Neural progenitor cell (in vitro differentiated cells): Measurements from ENCODE around the gene DISP2. TPM values are rescaled to one million over a fixed set of nuclear protein-coding genes. Genes with fewer than 3 reads are reported as not detected.

ENCODE experiments used
- DNase-seq: peaks from one replicate; pipeline ENCODE4 v3.0.0-alpha.2; 2016; ENCODE audit warnings: low spot score
- H2AFZ ChIP-seq: fragments of 200-600 bp; sonication (generic); replicated peaks from 2 replicates; pipeline ENCODE4 v1.6.1; 2016; ENCODE audit warnings: antibody characterized with exemption
- H3F3A ChIP-seq: fragments of 200-600 bp; sonication (generic); 2 replicates; pipeline ENCODE4 v1.6.1; 2016; ENCODE audit warnings: antibody characterized with exemption, low read depth
- H3K27ac ChIP-seq: fragments of 200-600 bp; sonication (generic); 2 replicates; pipeline ENCODE4 v1.5.1; 2016; ENCODE audit warnings: mild to moderate bottlenecking
- H3K27me3 ChIP-seq: fragments of 200-600 bp; sonication (generic); 2 replicates; pipeline ENCODE4 v1.6.1; 2016; ENCODE audit warnings: mild to moderate bottlenecking, moderate library complexity
- H3K36me3 ChIP-seq: fragments of 200-600 bp; sonication (generic); 2 replicates; pipeline ENCODE4 v1.5.1; 2016
- H3K4me1 ChIP-seq: fragments of 200-600 bp; sonication (generic); 2 replicates; pipeline ENCODE4 v1.6.1; 2016; ENCODE audit warnings: mixed run types
- H3K4me2 ChIP-seq: fragments of 200-600 bp; sonication (generic); 2 replicates; pipeline ENCODE4 v1.6.1; 2016
- H3K4me3 ChIP-seq: fragments of 200-600 bp; sonication (generic); 2 replicates; pipeline ENCODE4 v1.5.1; 2016
- H3K79me2 ChIP-seq: fragments of 200-600 bp; sonication (generic); 2 replicates; pipeline ENCODE4 v1.6.1; 2016; ENCODE audit warnings: low read depth
- H3K9ac ChIP-seq: fragments of 200-600 bp; sonication (generic); 2 replicates; pipeline ENCODE4 v1.6.1; 2016
- H3K9me3 ChIP-seq: fragments of 200-600 bp; sonication (generic); 2 replicates; pipeline ENCODE4 v1.5.1; 2016; ENCODE audit warnings: low read depth
- H4K20me1 ChIP-seq: fragments of 200-600 bp; sonication (generic); 2 replicates; pipeline ENCODE4 v1.6.1; 2016; ENCODE audit warnings: low read depth
- H3K27ac Mint-ChIP-seq: 3 replicates; pipeline ENCODE4 v1.8.0; 2021; ENCODE audit warnings: mixed read lengths
- H3K27me3 Mint-ChIP-seq: 2 replicates; pipeline ENCODE4 v1.8.0; 2022; ENCODE audit warnings: low read depth, mild to moderate bottlenecking, inconsistent platforms, moderate library complexity, mixed read lengths; ENCODE audit not compliant: insufficient read depth
- H3K36me3 Mint-ChIP-seq: 3 replicates; pipeline ENCODE4 v1.8.0; 2021; ENCODE audit warnings: mixed read lengths
- H3K4me1 Mint-ChIP-seq: 3 replicates; pipeline ENCODE4 v1.8.0; 2021; ENCODE audit warnings: mixed read lengths
- H3K4me3 Mint-ChIP-seq: 3 replicates; pipeline ENCODE4 v1.8.0; 2021; ENCODE audit warnings: mild to moderate bottlenecking, moderate library complexity, mixed read lengths
- H3K9me3 Mint-ChIP-seq: 3 replicates; pipeline ENCODE4 v1.8.0; 2020; ENCODE audit warnings: mixed read lengths
- CTCF ChIP-seq: fragments of 200-600 bp; sonication (generic); IDR thresholded peaks from 2 replicates; pipeline ENCODE4 v1.5.1; 2017; ENCODE audit warnings: antibody characterized with exemption, mild to moderate bottlenecking
- EZH2 ChIP-seq: fragments of 200-600 bp; sonication (generic); IDR thresholded peaks from 2 replicates; pipeline ENCODE4 v1.6.1; 2017; ENCODE audit warnings: antibody characterized with exemption, mild to moderate bottlenecking, moderate library complexity
- EZH2phosphoT487 ChIP-seq: fragments of 200-600 bp; sonication (generic); IDR thresholded peaks from 2 replicates; pipeline ENCODE4 v1.6.1; 2017; ENCODE audit warnings: antibody characterized with exemption
- total RNA-seq: library from RNA; depleted of rRNA; stranded (reverse); fragments of >200 nt; gene quantifications from 2 replicates; pipeline ENCODE4 v1.2.3, GENCODE V29; 2015; ENCODE audit warnings: low replicate concordance

DISP2 gene, protein sequence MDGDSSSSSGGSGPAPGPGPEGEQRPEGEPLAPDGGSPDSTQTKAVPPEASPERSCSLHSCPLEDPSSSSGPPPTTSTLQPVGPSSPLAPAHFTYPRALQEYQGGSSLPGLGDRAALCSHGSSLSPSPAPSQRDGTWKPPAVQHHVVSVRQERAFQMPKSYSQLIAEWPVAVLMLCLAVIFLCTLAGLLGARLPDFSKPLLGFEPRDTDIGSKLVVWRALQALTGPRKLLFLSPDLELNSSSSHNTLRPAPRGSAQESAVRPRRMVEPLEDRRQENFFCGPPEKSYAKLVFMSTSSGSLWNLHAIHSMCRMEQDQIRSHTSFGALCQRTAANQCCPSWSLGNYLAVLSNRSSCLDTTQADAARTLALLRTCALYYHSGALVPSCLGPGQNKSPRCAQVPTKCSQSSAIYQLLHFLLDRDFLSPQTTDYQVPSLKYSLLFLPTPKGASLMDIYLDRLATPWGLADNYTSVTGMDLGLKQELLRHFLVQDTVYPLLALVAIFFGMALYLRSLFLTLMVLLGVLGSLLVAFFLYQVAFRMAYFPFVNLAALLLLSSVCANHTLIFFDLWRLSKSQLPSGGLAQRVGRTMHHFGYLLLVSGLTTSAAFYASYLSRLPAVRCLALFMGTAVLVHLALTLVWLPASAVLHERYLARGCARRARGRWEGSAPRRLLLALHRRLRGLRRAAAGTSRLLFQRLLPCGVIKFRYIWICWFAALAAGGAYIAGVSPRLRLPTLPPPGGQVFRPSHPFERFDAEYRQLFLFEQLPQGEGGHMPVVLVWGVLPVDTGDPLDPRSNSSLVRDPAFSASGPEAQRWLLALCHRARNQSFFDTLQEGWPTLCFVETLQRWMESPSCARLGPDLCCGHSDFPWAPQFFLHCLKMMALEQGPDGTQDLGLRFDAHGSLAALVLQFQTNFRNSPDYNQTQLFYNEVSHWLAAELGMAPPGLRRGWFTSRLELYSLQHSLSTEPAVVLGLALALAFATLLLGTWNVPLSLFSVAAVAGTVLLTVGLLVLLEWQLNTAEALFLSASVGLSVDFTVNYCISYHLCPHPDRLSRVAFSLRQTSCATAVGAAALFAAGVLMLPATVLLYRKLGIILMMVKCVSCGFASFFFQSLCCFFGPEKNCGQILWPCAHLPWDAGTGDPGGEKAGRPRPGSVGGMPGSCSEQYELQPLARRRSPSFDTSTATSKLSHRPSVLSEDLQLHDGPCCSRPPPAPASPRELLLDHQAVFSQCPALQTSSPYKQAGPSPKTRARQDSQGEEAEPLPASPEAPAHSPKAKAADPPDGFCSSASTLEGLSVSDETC (N-terminal part only)
- 0.06 TPM in 1 of 2 replicates, not detected in the other for total RNA-seq

GRCh38 chr15:40357723-40358470 lies at the start of gene DISP2:
Gene DISP2, plus strand, starts transcription at chr15:40358219. Its CDS starts 103 bp downstream, at chr15:40358322.
- H3K9ac ChIP-seq = no peak within 1 kb of the TSS
- H3K4me1 ChIP-seq = peaks cover 18% of the 10 kb centered on the region
- H4K20me1 ChIP-seq = peaks cover 11% of the 10 kb centered on the region
- peak; percentile 98 for DNase-seq
- peaks cover 62% of the 10 kb centered on the region for H3K27me3 ChIP-seq
- H2AFZ ChIP-seq = peak within 1 kb of the TSS; percentile 99
- H3K27ac ChIP-seq = no peak within 1 kb of the TSS
- H3K4me1 Mint-ChIP-seq = peaks cover 25% of the 10 kb centered on the region
- no peaks in the 10 kb centered on the region for H3K9me3 ChIP-seq
- no peaks in the 10 kb centered on the region for H3K79me2 ChIP-seq
- TF ChIP-seq EZH2 = no peak
- TF ChIP-seq EZH2phosphoT487 = no peak
- TF ChIP-seq CTCF = no peak
- peaks cover 28% of the 10 kb centered on the region for H3F3A ChIP-seq
- no peaks in the 10 kb centered on the region for H3K9me3 Mint-ChIP-seq
- peak within 1 kb of the TSS; percentile 70 for H3K4me3 ChIP-seq
- H3K36me3 ChIP-seq = no peaks in the 10 kb centered on the region
- peak within 1 kb of the TSS; percentile 85 for H3K4me3 Mint-ChIP-seq
- no peak within 1 kb of the TSS for H3K27ac Mint-ChIP-seq
- peaks cover 29% of the 10 kb centered on the region for H3K27me3 Mint-ChIP-seq
- peak within 1 kb of the TSS; percentile 98 for H3K4me2 ChIP-seq
- H3K36me3 Mint-ChIP-seq = no peaks in the 10 kb centered on the region

DNA sequence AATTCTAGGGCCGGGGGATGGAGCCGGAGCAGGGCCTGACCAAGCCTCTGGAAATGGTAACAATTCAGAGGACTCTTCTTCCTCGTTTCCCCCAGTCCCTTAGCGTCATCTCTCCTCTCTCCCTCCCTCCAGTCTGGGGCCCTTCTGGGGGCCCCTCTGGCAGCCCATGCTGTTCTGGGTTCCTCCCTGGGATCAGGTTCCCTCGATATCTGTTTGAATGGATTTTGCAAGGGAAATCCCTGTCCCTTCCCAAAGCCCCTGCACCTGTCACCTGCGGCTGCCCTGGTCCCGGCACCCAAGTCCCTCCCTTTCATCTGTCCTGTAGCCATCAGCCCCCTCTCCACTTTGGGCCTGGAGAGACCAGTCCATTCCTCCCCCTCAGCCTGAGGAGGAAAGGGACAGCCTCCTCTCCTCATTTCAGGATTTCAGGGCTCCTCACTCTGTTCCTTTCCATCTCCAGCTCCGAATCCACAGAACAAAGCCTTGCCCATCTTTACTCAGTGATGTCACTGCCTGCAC lies 48.6 kb upstream of the DISP2 start:
- peaks cover 23% of the 10 kb centered on the region for H3K27me3 ChIP-seq
- no peak for TF ChIP-seq CTCF
- no peak for TF ChIP-seq EZH2phosphoT487
- TF ChIP-seq EZH2 = no peak
- H4K20me1 ChIP-seq = no peaks in the 10 kb centered on the region
- H3K9me3 ChIP-seq = no peaks in the 10 kb centered on the region
- Mint-ChIP-seq H3K9me3 (no peaks in the 10 kb centered on the region), H3K4me1 (peaks cover 33% of the 10 kb centered on the region), H3K27me3 (peaks cover 25% of the 10 kb centered on the region), H3K27ac (peak overlapping the region; percentile 94), H3K4me3 (peak overlapping the region; percentile 51), H3K36me3 (no peaks in the 10 kb centered on the region)
- no peak overlapping the region for H3K4me3 ChIP-seq
- H3K79me2 ChIP-seq = no peaks in the 10 kb centered on the region
- H3K36me3 ChIP-seq = no peaks in the 10 kb centered on the region
- H3K4me2 ChIP-seq = no peak overlapping the region
- peaks cover 14% of the 10 kb centered on the region for H3K4me1 ChIP-seq
- no peak overlapping the region for H2AFZ ChIP-seq
- no peak for DNase-seq
- H3K27ac ChIP-seq = no peak overlapping the region
- H3F3A ChIP-seq = no peaks in the 10 kb centered on the region
- no peak overlapping the region for H3K9ac ChIP-seq
